Muscle layer of colon (tissue), 2 donors: ENCODE measurements around the gene TNIK.
"Not testable (repeated sequence)": the region's sequence is repeated elsewhere in the genome, so short reads cannot be mapped to it uniquely, and the experiment has no call there.

Experiments used
- H3K27ac ChIP-seq: one replicate; pipeline ENCODE4 v1.7.0; 2013; ENCODE audit warnings: low read depth, mild to moderate bottlenecking, low read length, moderate library complexity
- H3K27me3 ChIP-seq, 2 donors: one replicate each; pipeline ENCODE4 v1.7.0; 2013; ENCODE audit warnings: low read length in 2 of 2, mild to moderate bottlenecking in 2 of 2; ENCODE audit not compliant: insufficient read depth in 2 of 2, control insufficient read depth in 1 of 2
- H3K36me3 ChIP-seq: one replicate; pipeline ENCODE4 v1.7.0; 2013; ENCODE audit warnings: mild to moderate bottlenecking, low read length; ENCODE audit not compliant: insufficient read depth
- H3K4me1 ChIP-seq: one replicate; pipeline ENCODE4 v1.7.0; 2013; ENCODE audit warnings: mild to moderate bottlenecking, low read length; ENCODE audit not compliant: insufficient read depth
- H3K4me3 ChIP-seq, 2 donors: one replicate each; pipeline ENCODE4 v1.7.0; 2013; ENCODE audit warnings: low read length in 2 of 2, low read depth in 1 of 2, mild to moderate bottlenecking in 1 of 2, moderate library complexity in 1 of 2
- H3K9ac ChIP-seq: one replicate; pipeline ENCODE4 v1.7.0; 2013; ENCODE audit warnings: low read length
- H3K9me3 ChIP-seq: one replicate; pipeline ENCODE4 v1.7.0; 2013; ENCODE audit warnings: mild to moderate bottlenecking, low read length
- donor health status: abdominal sarcoma.
- donor health status: Adenocarcinoma of cecum.

TNIK gene

DNA sequence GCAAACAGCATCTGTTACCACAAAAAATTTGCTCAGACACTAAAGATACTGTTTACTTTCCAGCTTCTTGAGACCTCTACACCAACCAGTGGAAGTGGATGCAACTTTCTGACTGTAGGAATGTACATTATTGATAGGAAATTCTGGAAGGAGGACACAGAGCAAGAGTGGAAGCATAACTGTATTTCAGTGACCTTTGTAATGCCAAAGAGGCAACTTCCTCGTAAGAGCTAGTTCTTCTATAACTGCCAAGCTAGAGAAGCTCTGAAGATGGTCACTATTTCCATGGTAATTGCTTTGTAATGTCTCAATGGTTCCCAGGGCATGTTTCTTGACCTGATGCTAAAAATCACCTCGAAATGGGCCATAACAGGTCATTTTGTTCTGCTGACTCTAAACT, 337.3 kb downstream of the TNIK start:
- Histone ChIP-seq H3K27me3 (no peaks in the 10 kb centered on the region), H3K9ac (no peak overlapping the region), H3K4me1 (no peaks in the 10 kb centered on the region), H3K4me3 (no peak overlapping the region), H3K27ac (no peak overlapping the region), H3K36me3 (no peaks in the 10 kb centered on the region), H3K9me3 (no peaks in the 10 kb centered on the region)

DNA sequence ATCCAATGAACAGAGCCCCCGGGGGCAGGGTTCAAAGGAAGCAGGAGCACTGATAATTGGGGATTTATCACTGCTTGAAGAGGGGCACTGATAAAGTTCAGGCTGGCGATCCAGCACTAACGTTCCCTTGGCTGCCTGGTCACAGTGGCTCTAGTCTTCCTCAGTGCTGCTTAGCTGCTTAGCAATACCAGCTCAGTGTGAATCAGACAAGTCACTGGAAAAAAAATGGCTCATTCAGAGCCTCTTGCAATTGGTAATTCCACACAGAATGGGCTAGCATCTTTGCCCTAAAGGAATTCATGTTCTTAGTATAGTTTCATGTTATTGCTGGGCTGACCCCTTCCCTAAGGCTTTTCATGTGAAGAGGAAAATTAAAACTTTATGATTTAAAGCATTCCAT, 338.0 kb downstream of the TNIK start:
- Histone ChIP-seq H3K4me3 (no peak overlapping the region), H3K9me3 (no peaks in the 10 kb centered on the region), H3K27ac (no peak overlapping the region), H3K9ac (no peak overlapping the region), H3K36me3 (no peaks in the 10 kb centered on the region), H3K27me3 (no peaks in the 10 kb centered on the region), H3K4me1 (no peaks in the 10 kb centered on the region)

DNA sequence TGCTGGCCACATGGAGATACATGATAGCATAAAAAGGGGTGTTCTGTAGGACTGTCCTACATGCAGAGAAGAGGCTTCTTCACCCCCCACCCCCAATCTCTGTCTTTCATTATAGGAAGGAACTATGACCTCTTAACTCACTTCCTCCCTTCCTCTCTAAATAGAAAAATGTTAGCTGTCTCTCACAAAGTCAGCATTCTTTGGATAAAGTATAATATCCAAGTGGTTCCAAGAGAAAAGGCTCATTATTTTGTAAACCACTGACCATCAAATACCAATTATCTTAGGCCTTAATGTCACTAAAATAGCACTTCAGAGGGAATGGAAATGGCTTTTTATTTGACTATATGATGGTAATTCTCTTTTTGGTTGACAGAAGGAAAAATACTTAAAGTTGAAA, 338.4 kb downstream of the TNIK start:
- Histone ChIP-seq H3K36me3 (no peaks in the 10 kb centered on the region), H3K4me1 (no peaks in the 10 kb centered on the region), H3K9me3 (no peaks in the 10 kb centered on the region), H3K27ac (no peak overlapping the region), H3K4me3 (no peak overlapping the region), H3K27me3 (no peaks in the 10 kb centered on the region), H3K9ac (no peak overlapping the region)

DNA sequence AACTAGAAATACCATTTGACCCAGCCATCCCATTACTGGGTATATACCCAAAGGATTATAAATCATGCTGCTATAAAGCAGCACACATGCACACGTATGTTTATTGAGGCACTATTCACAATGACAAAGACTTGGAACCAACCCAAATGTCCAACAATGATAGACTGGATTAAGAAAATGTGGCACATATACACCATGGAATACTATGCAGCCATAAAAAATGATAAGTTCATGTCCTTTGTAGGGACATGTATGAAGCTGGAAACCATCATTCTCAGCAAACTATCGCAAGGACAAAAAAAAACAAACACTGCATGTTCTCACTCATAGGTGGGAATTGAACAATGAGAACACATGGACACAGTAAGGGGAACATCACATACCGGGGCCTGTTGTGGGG, 340.8 kb downstream of the TNIK start:
- not testable (repeated sequence) for H3K36me3 ChIP-seq, H3K27me3 ChIP-seq, H3K9me3 ChIP-seq

DNA sequence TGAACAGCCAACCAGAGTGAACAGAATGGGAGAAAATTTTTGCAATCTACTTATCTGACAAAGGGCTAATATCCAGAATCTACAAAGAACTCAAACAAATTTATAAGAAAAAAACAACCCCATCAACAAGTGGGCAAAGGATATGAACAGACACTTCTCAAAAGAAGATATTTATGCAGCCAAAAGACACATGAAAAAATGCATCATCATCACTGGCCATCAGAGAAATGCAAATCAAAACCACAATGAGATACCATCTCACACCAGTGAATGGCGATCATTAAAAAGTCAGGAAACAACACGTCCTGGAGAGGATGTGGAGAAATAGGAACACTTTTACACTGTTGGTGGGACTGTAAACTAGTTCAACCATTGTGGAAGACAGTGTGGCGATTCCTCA, 341.2 kb downstream of the TNIK start:
- not testable (repeated sequence) for H3K4me3 ChIP-seq, H3K27me3 ChIP-seq, H3K36me3 ChIP-seq, H3K9ac ChIP-seq, H3K4me1 ChIP-seq, H3K27ac ChIP-seq, H3K9me3 ChIP-seq

More for the DNA sequence above, 340.8 kb downstream of the TNIK start:
- not testable (repeated sequence) for H3K9ac ChIP-seq, H3K4me3 ChIP-seq, H3K27ac ChIP-seq, H3K4me1 ChIP-seq

DNA sequence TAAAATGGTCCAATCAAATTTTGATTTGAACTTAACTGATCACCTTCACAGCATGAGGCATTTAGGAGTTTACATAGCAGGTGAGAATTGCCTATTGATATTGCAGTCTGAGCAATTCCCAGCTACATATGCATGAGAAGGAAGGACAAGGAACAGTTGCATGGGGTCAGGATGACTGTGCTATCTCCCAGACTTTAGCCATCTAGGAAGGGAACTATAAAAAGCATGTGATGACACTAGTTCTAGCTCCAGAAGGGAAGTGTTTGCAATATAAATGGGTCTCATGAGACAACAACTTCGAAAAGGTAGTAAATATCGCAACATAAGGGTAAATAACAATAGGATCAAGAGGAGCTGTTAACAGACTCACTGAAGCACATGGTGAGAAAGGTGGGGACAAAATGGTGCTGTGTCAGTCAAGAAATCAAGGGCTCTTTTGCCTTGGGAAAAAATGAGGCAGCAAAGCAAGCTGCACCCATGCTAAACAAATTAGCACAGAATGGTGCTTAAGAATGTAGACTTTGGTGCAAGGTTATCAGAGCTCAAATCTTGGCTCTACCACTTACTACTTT, 343.3 kb downstream of the TNIK start:
- Histone ChIP-seq H3K27me3 (no peaks in the 10 kb centered on the region), H3K36me3 (no peaks in the 10 kb centered on the region), H3K4me1 (no peaks in the 10 kb centered on the region), H3K9me3 (no peaks in the 10 kb centered on the region), H3K27ac (no peak overlapping the region), H3K4me3 (no peak overlapping the region), H3K9ac (no peak overlapping the region)

DNA sequence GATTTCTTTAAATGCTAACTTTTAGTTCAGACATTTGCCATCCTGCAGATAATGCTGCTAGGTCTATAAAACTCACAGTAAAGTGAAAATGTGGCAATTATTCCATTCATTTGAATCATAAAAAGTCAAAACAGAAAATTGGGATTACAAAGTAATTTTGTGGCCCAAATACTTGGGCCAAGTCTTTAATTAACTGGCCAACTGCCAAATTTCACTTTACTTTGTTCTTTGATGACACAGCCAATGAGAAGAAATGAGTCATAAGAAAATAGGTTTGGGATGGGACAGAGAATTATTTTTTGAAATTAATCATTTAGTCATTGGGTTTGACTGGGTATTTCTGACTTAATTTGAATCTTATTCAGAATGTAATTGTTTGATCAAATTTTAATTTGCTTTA, 343.8 kb downstream of the TNIK start:
- Histone ChIP-seq H3K36me3 (no peaks in the 10 kb centered on the region), H3K4me3 (no peak overlapping the region), H3K27me3 (no peaks in the 10 kb centered on the region), H3K4me1 (no peaks in the 10 kb centered on the region), H3K9me3 (no peaks in the 10 kb centered on the region), H3K27ac (no peak overlapping the region), H3K9ac (no peak overlapping the region)

DNA sequence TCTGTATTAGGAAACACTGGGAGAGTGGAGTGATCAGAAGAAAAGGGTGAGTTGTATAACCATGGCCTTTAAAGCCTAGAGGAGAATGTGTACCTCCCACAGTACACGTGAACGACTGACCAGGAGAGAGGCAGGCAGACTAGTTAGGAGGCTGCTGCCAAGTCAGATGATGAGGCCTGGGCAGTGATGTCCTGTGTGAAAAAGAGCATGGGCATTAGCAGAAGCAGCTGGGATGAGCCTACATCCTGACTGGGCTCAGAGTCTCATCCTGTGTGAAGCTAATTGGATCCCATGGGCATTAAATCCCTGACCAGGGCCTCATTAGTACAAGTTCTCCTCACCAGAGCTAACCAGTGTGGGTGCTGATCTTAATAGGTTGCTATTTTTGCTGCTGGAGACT, 344.5 kb downstream of the TNIK start:
- no peak overlapping the region for H3K27ac ChIP-seq
- H3K4me3 ChIP-seq = no peak overlapping the region
- H3K36me3 ChIP-seq = peaks cover under 1% of the 10 kb centered on the region
- H3K4me1 ChIP-seq = no peaks in the 10 kb centered on the region
- no peaks in the 10 kb centered on the region for H3K27me3 ChIP-seq
- no peak overlapping the region for H3K9ac ChIP-seq
- no peaks in the 10 kb centered on the region for H3K9me3 ChIP-seq

DNA sequence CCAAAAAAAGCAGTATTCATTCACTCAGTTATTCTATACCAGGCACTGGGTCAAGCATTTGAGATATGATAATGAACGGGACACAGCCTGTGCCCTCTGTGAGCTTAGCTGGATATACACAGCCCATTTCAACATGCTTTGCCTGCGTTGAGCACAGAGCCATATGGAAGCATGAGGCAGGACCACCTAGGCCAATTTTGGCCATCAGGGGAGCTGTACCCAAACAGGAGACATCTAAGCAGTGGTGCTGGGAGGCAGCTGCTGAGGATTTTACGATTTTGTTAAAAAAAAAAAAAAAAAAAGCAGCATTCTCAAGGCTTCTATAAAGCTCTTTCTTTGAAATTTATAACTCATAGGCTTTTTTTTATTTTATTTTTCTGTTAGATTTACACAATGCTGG, 346.5 kb downstream of the TNIK start:
- Histone ChIP-seq H3K9me3 (no peaks in the 10 kb centered on the region), H3K4me3 (no peak overlapping the region), H3K9ac (no peak overlapping the region), H3K36me3 (peaks cover 6% of the 10 kb centered on the region), H3K4me1 (no peaks in the 10 kb centered on the region), H3K27ac (no peak overlapping the region), H3K27me3 (no peaks in the 10 kb centered on the region)

DNA sequence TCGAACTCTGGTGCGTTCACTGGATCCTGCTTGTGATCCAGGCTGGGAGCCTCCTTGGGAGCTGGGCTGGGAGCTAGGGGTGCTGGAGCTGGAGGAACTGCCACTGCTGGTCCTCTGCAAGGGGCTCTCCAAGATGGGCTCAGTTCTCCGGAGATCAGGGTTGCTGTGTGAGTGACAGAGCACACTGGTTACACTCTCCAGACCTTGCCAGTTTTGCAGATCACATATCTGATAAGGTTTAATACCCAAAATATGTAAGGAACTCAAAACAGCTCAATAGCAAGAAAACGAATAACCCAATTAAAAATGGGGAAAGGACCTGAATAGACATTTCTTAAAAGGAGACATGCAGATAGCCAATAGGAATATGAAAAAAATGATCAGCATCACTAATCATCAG, 349.5 kb downstream of the TNIK start:
- H3K27me3 ChIP-seq = no peaks in the 10 kb centered on the region
- no peak overlapping the region for H3K4me3 ChIP-seq
- no peaks in the 10 kb centered on the region for H3K4me1 ChIP-seq
- H3K9ac ChIP-seq = no peak overlapping the region
- H3K9me3 ChIP-seq = no peaks in the 10 kb centered on the region
- no peak overlapping the region for H3K27ac ChIP-seq
- peaks cover 6% of the 10 kb centered on the region for H3K36me3 ChIP-seq

DNA sequence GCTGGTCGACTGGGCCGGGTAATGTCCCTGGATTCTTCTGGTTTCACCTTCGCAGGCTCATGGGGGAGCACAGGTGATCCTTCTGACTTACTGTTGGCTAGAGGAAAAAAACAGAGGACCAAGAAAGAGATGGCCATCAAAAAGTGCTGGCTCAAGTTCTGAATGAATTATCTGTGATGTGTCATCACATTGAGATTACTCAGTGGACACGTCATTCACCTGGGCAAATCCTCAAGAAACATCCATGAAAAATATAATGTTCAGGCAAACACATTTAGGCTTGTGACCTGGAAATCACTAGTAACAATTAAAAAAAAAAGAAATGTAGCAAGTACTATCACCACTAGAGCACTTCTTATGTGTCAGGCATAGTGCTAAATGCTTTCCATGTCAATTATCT, 352.1 kb downstream of the TNIK start:
- Histone ChIP-seq H3K4me3 (no peak overlapping the region), H3K36me3 (peaks cover 6% of the 10 kb centered on the region), H3K27ac (no peak overlapping the region), H3K9ac (no peak overlapping the region), H3K9me3 (no peaks in the 10 kb centered on the region), H3K4me1 (no peaks in the 10 kb centered on the region), H3K27me3 (no peaks in the 10 kb centered on the region)

DNA sequence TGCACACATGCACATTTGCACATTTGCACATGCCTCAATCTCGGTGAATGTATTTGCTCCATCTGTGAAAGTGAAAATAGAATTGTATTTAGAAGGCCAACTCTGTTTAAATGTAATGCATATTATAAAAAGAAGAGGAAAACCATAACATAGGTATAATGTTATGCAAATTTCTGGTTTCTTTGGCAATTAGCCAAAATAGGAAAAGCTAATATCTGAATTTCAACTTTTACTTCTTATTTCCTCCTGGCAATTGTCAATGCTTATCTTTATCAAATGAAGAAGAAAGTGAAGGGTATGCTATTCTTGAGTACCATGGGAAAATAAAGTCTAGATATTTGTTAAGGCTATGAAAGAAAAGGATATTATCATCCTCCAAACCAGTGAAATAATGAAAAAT, 357.0 kb downstream of the TNIK start:
- Histone ChIP-seq H3K4me3 (no peak overlapping the region), H3K27me3 (no peaks in the 10 kb centered on the region), H3K9me3 (no peaks in the 10 kb centered on the region), H3K27ac (no peak overlapping the region), H3K36me3 (peaks cover 4% of the 10 kb centered on the region), H3K4me1 (no peaks in the 10 kb centered on the region), H3K9ac (no peak overlapping the region)
